H1 (cell line): ENCODE data around the gene NANP. TPM values are rescaled to one million over a fixed set of nuclear protein-coding genes. Genes with fewer than 3 reads are reported as not detected.

ENCODE experiments used
- CBX8 ChIP-seq: fragments of 300-800, 300-1000 bp; sonication (generic); IDR thresholded peaks from 2 replicates; pipeline ENCODE4 v1.7.1; 2016; ENCODE audit warnings: low read depth, low read length, borderline replicate concordance
- CHD7 ChIP-seq: fragments of 300-600 bp; sonication (generic); IDR thresholded peaks from 2 replicates; pipeline ENCODE4 v1.7.1; 2012; ENCODE audit warnings: low read length, moderate library complexity, mild to moderate bottlenecking, inconsistent platforms; ENCODE audit not compliant: insufficient replicate concordance
- FOSL1 ChIP-seq: IDR thresholded peaks from 2 replicates; pipeline ENCODE4 v1.6.1; 2011; ENCODE audit warnings: mild to moderate bottlenecking, low read depth, low read length, moderate library complexity; ENCODE audit not compliant: insufficient read depth
- NANOG ChIP-seq: IDR thresholded peaks from 2 replicates; pipeline ENCODE4 v1.6.1; 2011; ENCODE audit warnings: low read length, low read depth, mild to moderate bottlenecking, inconsistent platforms; ENCODE audit not compliant: insufficient read depth, poor library complexity, severe bottlenecking
- RFX5 ChIP-seq: IDR thresholded peaks from 2 replicates; pipeline ENCODE4 v1.6.1; 2011; ENCODE audit warnings: low read depth, low read length, improper control_type of control experiment, borderline replicate concordance
- TAF1 ChIP-seq: IDR thresholded peaks from 2 replicates; pipeline ENCODE4 v1.6.1; 2011; ENCODE audit warnings: mild to moderate bottlenecking, low read depth, low read length
- TAF7 ChIP-seq: optimal IDR thresholded peaks from 2 replicates; pipeline ENCODE3; 2011; ENCODE audit warnings: low read depth, mild to moderate bottlenecking, inconsistent platforms, low read length, moderate library complexity, borderline replicate concordance
- polyA plus RNA-seq, 7 experiments: library from polyadenylated mRNA; depleted of rRNA in 3 of 7; stranded (reverse) in 5 of 7; unstranded in 2 of 7; fragments of >200 nt in 5 of 7; fragments of 200-250 nt in 2 of 7; gene quantifications; 1 replicate in 5 of 7; 2 replicates in 1 of 7; 4 replicates in 1 of 7; pipeline versions ENCODE4 v1.2.1 to v1.2.3, GENCODE V29; 2011 to 2013; ENCODE audit warnings: missing spikeins in 2 of 7, mixed read lengths in 2 of 7
- total RNA-seq: library from RNA; stranded (reverse); fragmentation: NEBNext Ultra II Directional; extraction: Animal tissue kit (Norgen Biotek cat#: 25700); gene quantifications from 2 replicates; pipeline ENCODE4 v1.2.1, GENCODE V29; 2021
- TF ChIP-seq, protein P1 (sequence below): IDR thresholded peaks from 2 replicates; pipeline ENCODE4 v1.6.1; 2012; ENCODE audit warnings: low read length, inconsistent platforms

NANP gene
- total and polyA plus RNA-seq, 2 of the 8 experiments (the other 6 are each of a cell fraction or from before 2014, with no cell fraction given): 3.8 to 6.2 TPM

DNA sequence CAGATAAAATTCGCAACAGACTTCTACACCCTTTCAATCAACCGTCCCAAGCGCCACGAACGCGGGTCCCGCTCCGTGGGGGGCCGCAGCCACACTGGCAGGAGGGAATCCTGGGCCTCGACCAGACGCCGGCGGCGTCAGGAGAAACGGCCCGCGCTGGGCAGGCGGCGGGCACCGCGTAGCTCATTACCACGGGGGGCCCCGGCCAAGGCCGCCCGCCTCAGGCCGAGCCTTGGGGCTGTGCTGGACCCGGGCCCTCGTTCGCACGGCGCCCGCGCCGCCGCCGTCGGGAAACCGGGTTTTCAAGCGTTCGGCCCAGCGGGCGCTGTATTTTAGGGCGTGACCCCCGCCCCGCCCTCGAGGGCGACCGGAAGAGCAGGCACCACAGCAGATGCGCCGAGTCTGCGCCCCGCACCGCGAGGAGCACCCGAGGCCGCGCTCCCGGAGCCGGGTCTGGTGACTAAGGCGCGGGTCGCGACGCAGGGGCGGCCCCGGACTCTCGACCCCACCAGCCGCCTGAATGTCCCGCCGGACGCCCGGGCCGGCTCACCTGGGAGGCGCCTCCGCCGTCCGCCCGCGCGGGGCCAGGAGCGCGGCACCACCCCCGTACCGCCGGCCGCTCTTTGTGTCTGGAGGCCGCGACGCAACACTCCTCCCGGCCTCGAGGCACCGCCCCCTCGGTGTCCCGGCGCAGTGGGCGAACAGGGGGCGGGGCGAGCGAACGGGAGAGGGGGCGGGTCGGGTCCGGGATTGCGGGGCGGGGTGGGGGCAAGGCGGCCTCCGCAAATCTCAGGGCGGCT, 38.7 kb downstream of the NANP start, which contains the start of gene NINL (continued):
- TF ChIP-seq CHD7 (no peak), CBX8 (no peak), NANOG (no peak), RFX5 (no peak), TAF1 (peak; percentile 86), FOSL1 (no peak), TAF7 (peak; percentile 93)
- TF ChIP-seq, protein P1, sequence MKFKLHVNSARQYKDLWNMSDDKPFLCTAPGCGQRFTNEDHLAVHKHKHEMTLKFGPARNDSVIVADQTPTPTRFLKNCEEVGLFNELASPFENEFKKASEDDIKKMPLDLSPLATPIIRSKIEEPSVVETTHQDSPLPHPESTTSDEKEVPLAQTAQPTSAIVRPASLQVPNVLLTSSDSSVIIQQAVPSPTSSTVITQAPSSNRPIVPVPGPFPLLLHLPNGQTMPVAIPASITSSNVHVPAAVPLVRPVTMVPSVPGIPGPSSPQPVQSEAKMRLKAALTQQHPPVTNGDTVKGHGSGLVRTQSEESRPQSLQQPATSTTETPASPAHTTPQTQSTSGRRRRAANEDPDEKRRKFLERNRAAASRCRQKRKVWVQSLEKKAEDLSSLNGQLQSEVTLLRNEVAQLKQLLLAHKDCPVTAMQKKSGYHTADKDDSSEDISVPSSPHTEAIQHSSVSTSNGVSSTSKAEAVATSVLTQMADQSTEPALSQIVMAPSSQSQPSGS: no peak
